ENCODE measurements around the gene KRTDAP.

DNA sequence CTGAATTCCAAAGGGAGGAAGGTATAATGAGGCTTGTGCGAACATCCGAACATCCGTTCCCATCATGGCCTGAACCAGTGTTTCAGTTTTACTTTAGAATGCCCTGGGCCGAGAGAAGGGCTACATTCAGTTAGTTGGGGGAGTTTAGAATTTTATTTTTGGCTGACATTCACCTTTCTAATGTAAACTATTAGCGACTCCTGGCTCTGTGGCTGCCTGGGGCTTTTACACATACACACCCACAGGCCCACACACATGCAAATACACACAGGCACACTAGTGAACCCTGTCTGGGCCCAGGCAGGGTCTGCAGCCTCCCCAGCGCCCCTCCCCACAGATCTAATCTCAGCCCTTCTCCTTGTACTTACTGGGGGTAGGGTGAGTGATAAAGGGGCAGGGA, 49.0 kb upstream of the KRTDAP start:
- TF ChIP-seq, protein P1, sequence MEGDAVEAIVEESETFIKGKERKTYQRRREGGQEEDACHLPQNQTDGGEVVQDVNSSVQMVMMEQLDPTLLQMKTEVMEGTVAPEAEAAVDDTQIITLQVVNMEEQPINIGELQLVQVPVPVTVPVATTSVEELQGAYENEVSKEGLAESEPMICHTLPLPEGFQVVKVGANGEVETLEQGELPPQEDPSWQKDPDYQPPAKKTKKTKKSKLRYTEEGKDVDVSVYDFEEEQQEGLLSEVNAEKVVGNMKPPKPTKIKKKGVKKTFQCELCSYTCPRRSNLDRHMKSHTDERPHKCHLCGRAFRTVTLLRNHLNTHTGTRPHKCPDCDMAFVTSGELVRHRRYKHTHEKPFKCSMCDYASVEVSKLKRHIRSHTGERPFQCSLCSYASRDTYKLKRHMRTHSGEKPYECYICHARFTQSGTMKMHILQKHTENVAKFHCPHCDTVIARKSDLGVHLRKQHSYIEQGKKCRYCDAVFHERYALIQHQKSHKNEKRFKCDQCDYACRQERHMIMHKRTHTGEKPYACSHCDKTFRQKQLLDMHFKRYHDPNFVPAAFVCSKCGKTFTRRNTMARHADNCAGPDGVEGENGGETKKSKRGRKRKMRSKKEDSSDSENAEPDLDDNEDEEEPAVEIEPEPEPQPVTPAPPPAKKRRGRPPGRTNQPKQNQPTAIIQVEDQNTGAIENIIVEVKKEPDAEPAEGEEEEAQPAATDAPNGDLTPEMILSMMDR (IDR thresholded peaks at IDR 0.05), result no peak
- TF ChIP-seq POLR2A (IDR thresholded peaks at IDR 0.05), result no peak
- TF ChIP-seq EP300 (IDR thresholded peaks at IDR 0.05; ENCODE audit: low read depth), result no peak

All from transverse colon (tissue), 3 donors.